Epidermal melanocyte (primary cell): Measurements from ENCODE around the gene P2RX5.
"Not testable (repeated sequence)": the region's sequence is repeated elsewhere in the genome, so short reads cannot be mapped to it uniquely, and the experiment has no call there.

Experiments
- DNase-seq: peaks from one replicate; pipeline ENCODE4 v3.0.0; 2011; ENCODE audit warnings: low spot score; ENCODE audit not compliant: insufficient read length

P2RX5 gene, protein sequence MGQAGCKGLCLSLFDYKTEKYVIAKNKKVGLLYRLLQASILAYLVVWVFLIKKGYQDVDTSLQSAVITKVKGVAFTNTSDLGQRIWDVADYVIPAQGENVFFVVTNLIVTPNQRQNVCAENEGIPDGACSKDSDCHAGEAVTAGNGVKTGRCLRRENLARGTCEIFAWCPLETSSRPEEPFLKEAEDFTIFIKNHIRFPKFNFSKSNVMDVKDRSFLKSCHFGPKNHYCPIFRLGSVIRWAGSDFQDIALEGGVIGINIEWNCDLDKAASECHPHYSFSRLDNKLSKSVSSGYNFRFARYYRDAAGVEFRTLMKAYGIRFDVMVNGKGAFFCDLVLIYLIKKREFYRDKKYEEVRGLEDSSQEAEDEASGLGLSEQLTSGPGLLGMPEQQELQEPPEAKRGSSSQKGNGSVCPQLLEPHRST

DNA sequence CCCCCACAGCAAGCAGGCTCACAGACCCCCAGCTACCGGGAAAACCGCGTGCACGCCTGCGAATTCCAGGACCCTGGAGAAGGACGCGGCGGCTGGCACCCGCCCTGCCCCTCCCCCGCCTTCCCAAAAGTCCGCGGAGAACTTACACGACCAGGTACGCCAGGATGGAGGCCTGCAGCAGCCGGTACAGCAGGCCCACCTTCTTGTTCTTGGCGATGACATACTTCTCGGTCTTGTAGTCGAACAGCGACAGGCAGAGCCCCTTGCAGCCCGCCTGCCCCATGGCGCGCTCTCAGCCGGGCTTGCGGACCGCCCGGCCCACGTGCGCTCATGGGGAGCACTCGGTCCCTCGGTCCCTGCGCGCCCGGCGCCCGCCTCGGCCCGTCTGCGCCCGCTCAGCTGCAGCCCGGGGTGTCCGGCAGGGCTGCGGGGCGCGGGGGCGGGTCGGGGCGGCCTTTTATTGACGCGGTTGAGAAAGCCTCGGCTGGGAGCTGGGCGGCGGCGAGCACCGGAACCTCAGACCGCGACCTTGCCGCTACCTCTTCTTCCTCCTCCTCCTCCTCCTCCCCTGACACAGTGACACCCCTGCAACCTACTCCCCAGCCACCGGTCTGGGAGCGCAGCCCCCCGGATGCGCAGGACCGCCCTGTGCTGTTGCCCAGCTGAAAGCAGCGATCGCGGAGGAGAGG, at the start of gene P2RX5:
TSS of gene P2RX5 (minus strand) at position 433 of the 689 bp plus-strand sequence. CDS start at position 283, 150 bp downstream.
- no peak for DNase-seq

DNA sequence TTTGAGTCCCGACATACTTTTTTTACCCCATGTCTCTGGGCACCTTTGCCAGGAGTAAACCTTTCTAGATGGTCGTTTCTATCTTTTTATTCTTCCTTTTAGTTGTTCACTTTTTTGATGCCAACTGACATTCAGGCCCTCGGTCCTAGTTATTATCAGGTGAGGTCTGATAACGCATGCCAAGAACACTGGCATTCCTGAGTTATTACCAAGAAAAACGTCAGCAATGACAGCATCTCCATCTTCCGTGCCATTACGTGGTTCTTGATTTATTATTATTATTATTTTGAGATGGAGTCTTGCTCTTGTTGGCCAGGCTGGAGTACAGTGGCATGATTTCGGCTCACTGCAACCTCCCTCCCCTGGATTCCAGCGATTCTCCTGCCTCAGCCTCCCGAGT, 49.1 kb upstream of the P2RX5 start:
- no peak for DNase-seq

DNA sequence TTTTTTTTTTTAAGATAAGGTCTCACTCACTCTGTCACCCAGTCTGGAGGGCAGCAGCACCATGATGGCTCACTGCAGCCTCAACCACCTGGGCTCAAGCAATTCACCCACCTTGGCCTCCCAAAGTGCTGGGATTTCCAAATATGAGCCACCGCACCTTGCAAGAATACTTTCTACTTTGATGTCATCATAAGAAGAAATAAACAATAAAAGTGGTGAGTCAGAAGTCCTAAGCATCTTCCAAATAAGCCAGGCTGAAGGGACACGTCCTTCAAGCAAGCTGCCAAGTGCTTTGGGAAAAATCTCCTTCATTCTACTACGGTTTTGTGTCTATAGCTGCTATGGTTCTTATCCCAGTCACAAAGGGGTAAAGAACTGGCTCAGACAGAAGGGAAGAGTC, 48.1 kb upstream of the P2RX5 start:
- DNase-seq: no peak

DNA sequence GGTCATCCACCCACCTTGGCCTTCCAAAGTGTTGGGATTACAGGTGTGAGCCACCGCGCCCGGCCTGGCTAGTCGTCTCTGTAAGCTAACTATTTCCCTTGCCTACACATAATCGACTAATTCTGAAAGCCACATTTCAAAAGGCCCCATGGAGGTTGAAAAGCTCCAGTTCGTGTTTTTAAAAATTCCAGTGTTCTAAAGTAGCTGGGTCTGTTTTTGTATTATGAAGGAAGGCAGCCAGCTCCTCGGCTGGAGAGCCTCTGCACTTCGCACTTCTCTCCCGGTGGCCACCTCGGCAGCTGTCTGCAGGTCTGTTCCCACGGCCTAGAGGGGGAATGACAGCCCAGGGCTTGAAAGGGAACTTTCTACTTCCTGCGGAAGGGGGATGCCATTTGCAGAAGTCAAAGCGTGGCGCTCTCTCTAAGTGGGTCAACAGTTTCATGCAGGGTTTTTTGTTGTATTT, 44.7 kb upstream of the P2RX5 start:
- no peak for DNase-seq

DNA sequence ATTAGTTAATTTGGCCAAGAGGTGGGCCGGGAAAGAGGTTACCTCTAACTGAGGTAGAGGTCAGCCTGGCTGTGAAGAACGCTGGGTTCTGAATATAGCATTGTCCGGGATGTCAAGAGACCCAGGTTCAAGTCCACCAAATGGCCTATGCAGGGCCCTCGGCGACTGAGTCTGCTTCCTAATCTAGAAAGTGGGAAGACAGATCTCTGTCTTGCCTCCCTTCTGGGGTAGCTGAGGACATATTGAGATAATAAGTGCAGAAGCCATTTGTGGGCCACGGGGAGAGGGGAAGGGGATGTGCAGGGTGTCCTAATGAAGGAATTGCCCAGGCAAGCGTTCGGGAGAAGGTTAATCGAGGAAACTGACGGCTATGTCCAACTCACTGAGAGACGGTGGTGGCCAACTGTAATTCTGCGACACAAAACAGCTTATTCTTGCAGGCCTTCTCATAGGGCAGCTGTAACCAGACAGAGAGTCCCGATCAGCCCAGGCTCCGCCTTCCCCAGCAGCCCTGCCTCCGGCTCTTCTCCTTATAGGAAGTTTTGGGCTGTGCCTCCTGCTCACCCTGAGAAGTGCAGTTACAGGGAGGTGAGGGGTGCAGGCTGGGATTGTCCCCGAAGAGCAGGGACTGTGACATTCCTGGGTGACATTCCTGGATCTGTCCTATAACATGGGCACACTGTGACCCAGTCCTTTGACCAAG, 43.6 kb upstream of the P2RX5 start:
- DNase-seq: no peak

DNA sequence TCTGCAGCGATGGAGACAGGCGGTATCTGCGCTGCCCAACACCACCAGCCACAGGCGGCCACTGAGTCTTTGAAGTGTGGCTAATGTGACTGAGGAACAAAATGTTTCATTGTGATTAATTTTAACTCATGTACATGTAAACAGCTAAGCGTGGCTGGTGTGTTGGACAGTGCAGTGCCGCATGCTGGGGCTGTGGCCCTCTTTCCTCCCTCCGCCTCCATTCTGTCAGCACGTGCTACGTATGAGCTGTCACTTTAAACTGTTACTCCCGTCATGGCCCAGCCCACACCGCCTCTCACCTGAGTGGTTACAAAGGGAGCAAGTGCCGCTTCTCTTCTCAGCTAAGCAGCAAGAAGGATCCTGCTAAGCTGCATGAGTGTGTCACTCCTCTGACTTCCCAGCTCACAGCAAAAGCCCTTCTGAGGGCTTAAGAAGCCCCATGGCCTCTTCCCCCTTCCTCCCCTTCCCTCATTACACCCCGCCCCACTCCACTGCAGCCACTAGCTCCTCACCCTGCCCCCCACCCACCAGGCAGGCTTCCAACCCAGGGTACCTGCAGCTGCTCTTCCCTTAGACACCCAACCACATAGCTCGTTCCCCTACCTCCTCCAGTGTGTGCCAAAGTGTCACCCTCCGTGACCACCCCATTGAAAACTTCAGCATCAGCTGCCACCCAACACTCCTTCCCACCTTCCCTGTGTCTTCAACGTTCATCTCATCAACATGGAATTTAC, 42.8 kb upstream of the P2RX5 start:
- no peak for DNase-seq

DNA sequence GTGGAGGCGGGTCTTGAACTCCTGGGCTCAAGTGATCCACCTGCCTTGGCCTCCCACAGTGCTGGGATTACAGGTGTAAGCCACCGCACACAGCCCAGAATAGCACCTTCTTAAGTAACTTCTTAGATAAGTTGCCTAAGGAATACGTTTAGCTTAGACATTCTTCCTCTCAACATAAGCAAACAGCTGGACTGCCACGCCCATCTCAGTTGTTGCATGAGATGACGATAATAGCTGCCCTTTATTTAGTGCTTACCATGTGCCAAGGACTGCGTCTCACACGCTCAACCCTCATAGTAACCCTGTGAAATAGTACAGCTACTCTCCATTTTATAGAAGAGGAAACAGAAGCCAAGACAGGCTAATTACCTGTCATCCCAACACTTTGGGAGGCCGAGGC, 39.6 kb upstream of the P2RX5 start:
- no peak for DNase-seq

DNA sequence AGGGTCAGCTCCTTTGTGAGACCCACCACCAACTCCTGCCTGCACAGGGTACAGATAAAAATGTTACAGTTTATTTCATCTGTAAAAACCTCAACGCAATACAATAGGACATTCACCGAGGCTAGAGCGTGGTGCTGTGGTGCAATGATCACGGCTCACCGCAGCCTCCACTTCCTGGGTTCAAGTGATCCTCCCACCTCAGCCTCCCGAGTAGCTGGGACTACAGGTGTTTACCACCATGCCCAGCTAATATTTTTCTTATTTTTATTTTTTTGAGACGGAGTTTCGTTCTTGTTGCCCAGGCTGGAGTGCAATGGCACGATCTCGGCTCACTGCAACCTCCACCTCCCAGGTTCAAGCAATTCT, 38.9 kb upstream of the P2RX5 start:
- not testable (repeated sequence) for DNase-seq

DNA sequence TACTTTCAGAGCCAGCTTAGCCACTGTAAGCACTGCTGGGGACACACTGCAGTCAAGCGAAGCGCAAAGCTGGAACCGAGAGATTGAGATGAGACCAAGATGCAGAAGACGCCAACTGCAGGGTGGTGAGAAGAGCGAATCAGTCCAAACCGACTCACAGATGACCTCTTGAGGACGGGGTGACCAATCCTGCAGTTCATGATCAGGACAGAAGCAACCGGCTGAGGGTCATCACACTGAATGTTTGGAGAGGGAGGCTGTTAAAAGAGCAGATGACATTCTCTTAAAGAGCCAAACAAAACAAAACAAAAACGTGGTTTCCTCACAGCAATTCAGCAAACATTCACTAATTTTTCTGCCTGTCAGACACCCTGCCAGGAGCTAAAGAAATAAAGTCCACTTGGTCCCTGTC, 36.3 kb upstream of the P2RX5 start:
- DNase-seq: no peak

DNA sequence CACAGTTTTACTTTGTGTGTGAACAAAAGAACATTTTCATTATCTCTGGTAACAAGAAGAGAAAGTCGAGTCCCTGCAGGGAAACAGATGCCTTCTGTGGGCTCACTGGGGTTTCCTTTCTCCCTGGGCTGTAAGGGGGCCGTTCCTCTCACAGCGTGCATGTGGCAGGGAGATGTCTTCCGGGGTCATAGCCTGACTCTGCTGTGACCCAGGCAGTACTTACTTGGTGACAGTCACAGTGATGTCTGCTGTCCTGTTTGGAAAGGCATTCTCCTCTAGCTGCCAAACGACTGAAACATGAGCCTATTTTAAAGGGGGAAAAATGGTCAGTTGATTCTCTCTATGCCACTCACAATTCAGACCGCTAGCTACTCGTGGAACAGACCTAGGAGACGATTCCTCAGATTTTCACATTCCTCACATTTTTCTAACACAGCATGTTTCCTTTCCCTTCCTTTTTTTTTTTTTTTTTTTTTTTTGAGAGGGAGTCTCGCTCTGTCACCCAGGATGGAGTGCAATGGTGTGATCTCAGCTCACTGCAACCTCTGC, 35.0 kb upstream of the P2RX5 start:
- DNase-seq: no peak

DNA sequence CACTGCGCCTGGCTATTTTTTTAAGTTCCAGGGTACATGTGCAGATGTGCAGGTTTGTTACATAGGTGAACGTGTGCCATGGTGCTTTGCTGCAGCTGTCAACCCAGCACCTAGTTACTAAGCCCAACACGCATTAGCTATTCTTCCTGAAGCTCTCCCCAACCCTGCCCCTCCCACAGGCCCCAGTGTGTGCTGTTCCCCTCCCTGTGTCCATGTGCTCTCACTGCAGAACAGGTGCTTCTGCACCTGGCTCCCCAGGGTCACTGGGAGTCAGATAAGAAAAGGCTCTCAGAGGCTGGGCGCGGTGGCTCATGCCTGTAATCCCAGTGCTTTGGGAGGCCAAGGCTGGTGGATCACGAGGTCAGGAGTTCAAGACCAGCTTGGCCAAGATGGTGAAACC, 33.9 kb upstream of the P2RX5 start:
- DNase-seq: no peak

DNA sequence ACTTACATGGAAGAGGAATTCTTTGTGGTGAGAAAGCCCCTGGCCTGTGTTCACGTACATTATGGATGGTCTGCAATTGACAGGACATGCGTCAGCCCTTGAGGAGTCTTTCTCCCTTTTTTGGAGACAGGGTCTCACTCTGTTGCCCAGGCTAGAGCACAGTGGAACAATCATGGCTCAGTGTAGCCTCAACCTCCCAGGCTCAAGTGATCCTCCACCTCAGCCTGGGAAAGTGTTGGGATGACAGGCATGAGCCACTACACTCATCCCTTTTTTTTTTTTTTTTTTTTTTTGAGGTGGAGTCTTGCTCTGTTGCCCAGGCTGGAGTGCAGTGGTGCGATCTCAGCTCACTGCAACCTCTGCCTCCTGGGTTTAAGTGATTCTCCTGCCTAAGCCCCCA, 32.1 kb upstream of the P2RX5 start:
- not testable (repeated sequence) for DNase-seq

DNA sequence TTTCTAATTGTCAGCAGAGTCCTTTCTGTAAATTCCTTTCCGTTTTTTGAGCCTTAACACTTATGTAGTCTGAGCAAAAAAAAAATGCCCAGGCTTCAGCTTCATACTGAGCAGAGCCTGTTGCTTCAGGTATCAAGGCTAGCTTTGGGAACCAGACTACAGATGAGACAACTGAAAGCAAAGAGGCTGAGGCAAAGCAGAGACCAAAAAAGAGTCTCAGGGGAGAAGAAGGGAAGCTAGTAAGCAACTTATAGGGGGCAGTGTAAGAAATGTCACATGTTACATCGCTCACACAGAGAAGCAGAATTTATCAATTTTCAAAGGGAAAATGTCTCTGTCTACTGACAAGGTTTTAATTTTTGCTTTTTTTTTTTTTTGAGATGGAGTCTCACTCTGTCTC, 31.1 kb upstream of the P2RX5 start:
- DNase-seq: no peak

DNA sequence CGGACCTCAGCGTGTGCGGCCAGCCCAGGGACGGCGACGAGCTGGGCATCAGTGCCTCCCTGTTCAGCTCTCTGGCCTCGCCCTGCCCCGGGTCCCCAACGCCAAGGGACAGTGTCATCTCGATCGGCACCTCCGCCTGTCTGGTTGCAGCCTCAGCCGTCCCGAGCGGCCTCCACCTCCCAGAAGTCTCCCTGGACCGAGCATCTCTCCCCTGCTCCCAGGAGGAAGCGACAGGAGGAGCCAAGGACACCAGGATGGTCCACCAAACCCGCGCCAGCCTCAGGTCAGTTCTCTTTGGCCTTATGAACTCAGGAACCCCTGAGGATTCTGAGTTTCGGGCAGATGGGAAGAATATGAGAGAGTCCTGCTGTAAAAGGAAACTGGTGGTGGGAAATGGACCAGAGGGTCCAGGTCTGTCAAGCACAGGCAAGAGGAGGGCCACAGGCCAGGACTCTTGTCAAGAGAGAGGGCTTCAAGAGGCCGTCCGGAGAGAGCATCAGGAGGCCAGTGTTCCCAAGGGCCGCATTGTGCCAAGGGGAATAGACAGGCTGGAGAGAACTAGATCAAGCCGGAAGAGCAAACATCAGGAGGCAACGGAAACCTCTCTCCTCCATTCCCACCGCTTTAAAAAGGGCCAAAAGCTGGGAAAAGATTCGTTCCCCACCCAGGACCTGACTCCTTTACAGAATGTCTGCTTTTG, 28.6 kb upstream of the P2RX5 start:
- no peak for DNase-seq

DNA sequence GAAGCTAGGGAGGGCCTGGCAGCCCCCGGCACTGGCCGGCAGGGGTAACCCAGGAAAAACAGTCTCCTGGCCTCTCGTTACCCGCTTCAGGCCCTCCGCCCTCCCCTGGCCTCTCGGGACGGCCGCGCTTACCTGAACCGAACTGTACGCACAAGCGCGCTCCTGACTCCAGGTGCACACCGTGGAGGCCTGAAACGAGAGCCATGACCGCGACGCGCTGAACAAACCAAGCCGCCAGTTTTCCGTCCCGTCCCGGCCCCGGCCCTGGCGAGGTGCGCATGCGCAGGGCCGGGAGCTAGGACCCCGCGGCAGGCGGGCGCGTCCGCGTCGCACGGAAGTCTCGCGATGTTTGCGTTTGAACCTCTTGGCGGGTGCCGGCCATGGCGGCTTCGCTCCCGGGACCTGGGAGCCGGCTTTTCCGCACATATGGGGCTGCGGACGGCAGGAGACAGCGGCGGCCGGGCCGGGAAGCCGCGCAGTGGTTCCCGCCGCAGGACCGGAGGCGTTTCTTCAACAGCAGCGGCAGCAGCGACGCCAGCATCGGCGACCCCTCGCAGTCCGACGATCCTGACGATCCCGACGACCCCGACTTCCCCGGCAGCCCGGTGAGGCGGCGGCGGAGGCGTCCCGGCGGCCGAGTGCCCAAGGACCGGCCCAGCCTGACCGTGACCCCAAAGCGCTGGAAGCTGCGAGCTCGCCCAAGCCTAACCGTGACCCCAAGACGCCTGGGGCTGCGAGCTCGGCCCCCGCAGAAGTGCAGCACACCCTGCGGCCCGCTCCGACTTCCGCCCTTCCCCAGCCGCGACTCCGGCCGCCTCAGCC, 27.8 kb upstream of the P2RX5 start, which contains the start of gene HASPIN:
TSS of gene HASPIN (plus strand) at position 348 of the 822 bp plus-strand sequence. CDS start at position 381, 33 bp downstream.
- peak; percentile 94 for DNase-seq

DNA sequence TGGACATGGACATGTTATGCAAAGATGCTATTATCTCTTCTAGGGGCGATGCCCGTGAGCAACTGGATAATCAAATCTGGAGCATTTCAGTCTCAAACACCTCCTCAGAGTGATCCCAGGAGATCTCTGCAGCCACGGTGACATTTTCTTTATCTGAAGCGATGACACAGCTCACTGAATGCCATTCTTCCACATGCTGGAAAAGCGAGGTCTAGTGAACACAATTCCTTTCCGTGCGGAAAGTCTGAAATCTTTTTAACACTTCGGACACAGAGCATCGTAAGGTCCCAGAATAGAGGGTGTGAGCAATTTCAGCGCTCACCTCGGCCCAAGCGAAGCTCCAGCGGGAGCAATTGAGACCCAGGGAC, 27.2 kb upstream of the P2RX5 start:
- no peak for DNase-seq

DNA sequence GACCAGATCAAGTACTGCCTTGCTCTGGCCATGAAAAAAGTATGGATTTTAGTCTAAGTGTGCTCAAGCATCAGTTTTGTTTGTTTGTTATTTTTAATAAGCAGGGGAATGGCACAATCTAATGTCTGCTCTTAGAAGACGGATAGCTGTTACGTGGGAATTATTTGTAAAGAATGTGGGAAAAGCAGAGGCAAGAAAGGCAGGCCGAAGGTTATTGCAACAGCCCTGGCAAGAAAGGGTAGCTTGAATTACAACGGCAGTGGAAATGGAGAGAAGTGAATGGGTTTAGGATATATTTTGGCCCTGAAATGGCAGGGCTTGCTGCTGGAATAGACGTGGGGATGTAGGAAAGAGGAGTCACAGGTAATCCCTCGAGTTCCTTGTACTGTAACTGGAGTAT, 26.8 kb upstream of the P2RX5 start:
- no peak for DNase-seq

DNA sequence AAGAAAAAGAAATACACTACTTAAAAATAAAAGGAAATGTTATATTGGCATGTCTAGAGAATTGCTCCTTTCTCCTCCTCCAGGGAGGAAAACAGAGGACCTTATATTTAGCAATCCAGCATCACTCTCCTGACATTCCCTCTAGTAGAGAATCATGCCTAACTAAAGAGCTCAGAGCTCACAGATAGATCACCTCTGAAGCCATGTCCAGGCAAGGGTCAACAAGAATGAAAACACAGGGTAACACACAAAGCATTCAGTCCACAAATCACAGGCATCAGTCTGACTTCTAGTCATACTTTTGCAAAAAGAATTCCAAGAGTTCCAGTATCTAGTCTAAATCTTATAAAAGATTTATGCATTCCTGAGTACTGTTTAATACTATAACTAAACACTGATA, 23.3 kb upstream of the P2RX5 start:
- DNase-seq: no peak

DNA sequence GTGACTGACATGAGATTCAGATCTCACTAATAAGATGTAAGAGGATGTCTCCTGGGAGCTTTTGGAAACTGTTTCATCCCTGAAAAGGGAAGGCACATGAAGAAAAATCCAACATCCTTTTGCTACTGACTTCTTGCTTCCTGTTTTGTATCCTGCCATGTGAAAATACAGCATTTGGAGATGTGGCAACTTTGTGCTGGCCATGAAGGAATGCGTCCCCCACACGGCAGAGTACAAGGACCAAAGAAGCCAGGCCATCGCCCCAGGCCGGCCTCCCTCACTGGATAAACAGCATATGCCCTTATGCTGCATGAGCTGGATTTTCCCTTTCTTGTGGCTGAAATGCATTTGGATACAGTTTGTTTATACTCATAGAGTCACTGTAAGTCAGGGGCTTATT, 22.2 kb upstream of the P2RX5 start:
- DNase-seq: no peak

DNA sequence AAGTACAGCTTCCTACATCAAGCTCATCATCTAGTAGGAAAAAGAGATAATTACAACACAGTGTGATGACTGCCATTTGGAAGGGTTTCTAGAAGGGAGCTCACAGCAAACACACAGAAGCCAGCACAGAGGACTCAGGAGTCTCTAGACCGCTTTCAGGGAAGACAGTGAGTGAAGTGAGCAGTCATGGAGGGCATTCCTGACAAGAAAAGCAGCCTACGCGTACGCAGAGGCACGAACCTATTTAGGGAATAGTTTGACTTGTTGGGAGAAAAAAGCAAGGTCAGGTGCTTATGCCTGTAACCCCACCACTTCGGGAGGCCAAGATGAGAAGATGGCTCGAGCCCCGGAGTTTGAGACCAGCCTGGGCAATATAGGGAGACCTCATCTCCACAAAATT, 19.3 kb upstream of the P2RX5 start:
- DNase-seq: no peak
